A549 (cell line): ENCODE measurements around the gene EWSR1. TPM values are rescaled to one million over a fixed set of nuclear protein-coding genes. Genes with fewer than 3 reads are reported as not detected.
A peak's percentile ranks its signal among the peaks of the same experiment; 100 is the strongest.

ENCODE experiments used
- ATAC-seq, 2 experiments: fragments of 200-7000 bp in 1 of 2; fragments of >200 bp in 1 of 2; cut with Nextera tagmentation in 1 of 2; cut with Tn5 transposase in 1 of 2; 3 replicates each; pipeline versions ENCODE4 v1.8.0 to v1.9.1; 2018 to 2020; ENCODE audit warnings: mild to moderate bottlenecking in 1 of 2, moderate library complexity in 1 of 2
- CTCF ChIA-PET: fragments of 300-600 bp; sonication (Branson Sonifier 250); formaldehyde crosslinking; extraction: SDS; loops from one replicate; lab custom pipeline; 2021; ENCODE audit warnings: antibody characterized with exemption, inconsistent platforms; lab: Yijun Ruan, JAX
- POLR2A ChIA-PET: fragments of 350-600 bp; formaldehyde crosslinking; extraction: SDS; loops from one replicate; lab custom pipeline; 2021; ENCODE audit warnings: antibody characterized with exemption, inconsistent platforms; lab: Yijun Ruan, JAX
- DNase-seq, 2 experiments: peaks; one replicate each; pipeline versions ENCODE4 v3.0.0 to v3.0.0-alpha.2; 2011 to 2016; ENCODE audit warnings: low read depth in 1 of 2, low spot score in 1 of 2
- FAIRE-seq: peaks from 2 replicates; lab custom pipeline; 2011; peaks lifted over from hg19 to GRCh38; lab: Jason Lieb, UNC
- H3K27ac ChIP-seq, 2 experiments: fragments of >200 bp; sonication (Bioruptor Twin); formaldehyde crosslinking; 3 replicates each; pipeline ENCODE4 v1.5.1; 2016 to 2017
- H3K4me1 ChIP-seq: fragments of >200 bp; sonication (Bioruptor Twin); formaldehyde crosslinking; 3 replicates; pipeline ENCODE4 v1.6.1; 2016
- H3K4me2 ChIP-seq: fragments of >200 bp; sonication (Bioruptor Twin); formaldehyde crosslinking; 3 replicates; pipeline ENCODE4 v1.6.1; 2016
- H3K4me3 ChIP-seq: fragments of >200 bp; sonication (Bioruptor Twin); formaldehyde crosslinking; 3 replicates; pipeline ENCODE4 v1.5.1; 2016
- H3K9me3 ChIP-seq: fragments of >200 bp; sonication (Bioruptor Twin); formaldehyde crosslinking; 3 replicates; pipeline ENCODE4 v1.6.1; 2016
- CBX2 ChIP-seq: fragments of 200-600 bp; sonication (generic); IDR thresholded peaks from 2 replicates; pipeline ENCODE4 v1.6.1; 2016; ENCODE audit warnings: low read depth, mild to moderate bottlenecking, borderline replicate concordance
- CHD2 ChIP-seq: fragments of 150-350 bp; IDR thresholded peaks from 2 replicates; pipeline ENCODE4 v1.6.1; 2014; ENCODE audit warnings: low read length; ENCODE audit not compliant: partially characterized antibody
- CTCF ChIP-seq: fragments of >200 bp; sonication (Bioruptor Twin); formaldehyde crosslinking; IDR thresholded peaks from 3 replicates; pipeline ENCODE4 v1.5.1; 2016
- ELK1 ChIP-seq: fragments of 150-350 bp; IDR thresholded peaks from 2 replicates; pipeline ENCODE4 v1.6.1; 2014; ENCODE audit warnings: low read depth, mild to moderate bottlenecking, low read length
- HDAC2 ChIP-seq: fragments of 200-600 bp; sonication (generic); IDR thresholded peaks from 2 replicates; pipeline ENCODE4 v1.6.1; 2016
- HES2 ChIP-seq: fragments of >200 bp; sonication (Bioruptor Twin); formaldehyde crosslinking; IDR thresholded peaks from 2 replicates; pipeline ENCODE4 v1.6.1; 2016
- HOXA7 ChIP-seq: fragments of 250-450 bp; sonication (Bioruptor Pico); IDR thresholded peaks from 2 replicates; pipeline ENCODE4 v1.5.0; 2020; ENCODE audit warnings: mild to moderate bottlenecking, moderate library complexity
- HOXB13 ChIP-seq: fragments of 250-450 bp; sonication (Bioruptor Pico); IDR thresholded peaks from 2 replicates; pipeline ENCODE4 v1.5.0; 2020; ENCODE audit warnings: low read depth, mild to moderate bottlenecking, moderate library complexity
- JUN ChIP-seq, 2 experiments: fragments of >200 bp; sonication (Bioruptor Twin); formaldehyde crosslinking; IDR thresholded peaks; 2 replicates in 1 of 2; 3 replicates in 1 of 2; pipeline ENCODE4 v1.6.1; 2016 to 2017
- KDM5A ChIP-seq: fragments of 200-600 bp; sonication (generic); IDR thresholded peaks from 2 replicates; pipeline ENCODE4 v1.6.1; 2016; ENCODE audit warnings: antibody characterized with exemption, mild to moderate bottlenecking
- NR3C1 ChIP-seq: fragments of >200 bp; sonication (Bioruptor Twin); formaldehyde crosslinking; IDR thresholded peaks from 3 replicates; pipeline ENCODE4 v1.6.1; 2017
- POLR2A ChIP-seq: IDR thresholded peaks from 2 replicates; pipeline ENCODE4 v1.6.1; 2012; ENCODE audit warnings: mild to moderate bottlenecking, low read length
- RARB ChIP-seq: fragments of 250-450 bp; sonication (Bioruptor Pico); IDR thresholded peaks from 2 replicates; pipeline ENCODE4 v1.8.0; 2021; ENCODE audit warnings: mild to moderate bottlenecking, moderate library complexity
- SMC3 ChIP-seq: fragments of >200 bp; sonication (Bioruptor Twin); formaldehyde crosslinking; IDR thresholded peaks from 3 replicates; pipeline ENCODE4 v1.6.1; 2018; ENCODE audit warnings: inconsistent platforms
- TP53 ChIP-seq: fragments of 250-450 bp; sonication (Bioruptor Pico); IDR thresholded peaks from 2 replicates; pipeline ENCODE4 v1.5.0; 2021; ENCODE audit warnings: mild to moderate bottlenecking, moderate library complexity
- ZFP36 ChIP-seq: fragments of 450-650 bp; IDR thresholded peaks from 2 replicates; pipeline ENCODE4 v1.6.1; 2014; ENCODE audit warnings: borderline replicate concordance; ENCODE audit not compliant: partially characterized antibody
- ZSCAN20 ChIP-seq: fragments of 250-450 bp; sonication (Bioruptor Pico); IDR thresholded peaks from 2 replicates; pipeline ENCODE4 v1.8.0; 2022; ENCODE audit warnings: mild to moderate bottlenecking, moderate library complexity
- WGBS: methylation state at CpG from one replicate; pipeline ENCODE4 v1.1.6; 2017; ENCODE audit errors: missing lambda C conversion rate; 5-methylcytosine and 5-hydroxymethylcytosine counted together
- polyA plus RNA-seq, 4 experiments: library from polyadenylated mRNA; depleted of rRNA in 3 of 4; stranded (reverse); fragments of >200 nt; fragmentation: RNase III in 1 of 4; extraction: RNeasy Plus Mini Kit Qiagen cat#74134 plus additional on column Dnase treatment in 1 of 4; gene quantifications; 2 replicates in 3 of 4; 3 replicates in 1 of 4; pipeline ENCODE4 v1.2.3, GENCODE V29; 2011 to 2017
- TF ChIP-seq, protein P1 (sequence below): fragments of >200 bp; sonication (Bioruptor Twin); formaldehyde crosslinking; IDR thresholded peaks from 3 replicates; pipeline ENCODE4 v1.6.1; 2016
- TF ChIP-seq, protein P2 (sequence below): fragments of 450-650 bp; IDR thresholded peaks from 2 replicates; pipeline ENCODE4 v1.6.1; 2014; ENCODE audit warnings: antibody characterized with exemption

The EWSR1 gene
- polyA plus RNA-seq, 2 of the 4 experiments (the other 2 are of a cell fraction), result 146 to 281 TPM

DNA sequence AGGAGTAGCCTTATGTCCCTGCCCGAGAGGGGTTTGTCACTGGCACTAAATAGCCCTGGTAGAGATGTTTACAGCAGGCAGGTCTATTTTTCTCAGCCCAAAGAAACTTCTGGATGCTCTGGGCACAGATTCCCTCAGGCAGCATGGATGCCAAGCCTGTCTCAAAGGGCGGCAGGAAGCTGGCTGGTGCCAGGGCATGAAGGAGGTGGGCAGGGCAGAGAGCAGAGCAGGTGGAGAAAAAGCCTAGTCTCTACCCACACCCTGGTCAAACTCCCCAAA, 34.3 kb downstream of the EWSR1 start (continued):
- TF ChIP-seq ELK1, result no peak
- no peak for TF ChIP-seq ZSCAN20 (CRISPR knock-in tag)
- TF ChIP-seq NR3C1, result no peak
- no peak for TF ChIP-seq JUN (IDR thresholded peaks at IDR 0.05)

- peak overlapping the region in 1 of 2 experiments; percentile 50; a peak in 2 of 6 replicates for H3K27ac ChIP-seq
- WGBS, result 67% methylated on average over 9 of the region's 13 CpGs
- H3K4me3 ChIP-seq, result no peak overlapping the region
- H3K4me2 ChIP-seq, result no peak overlapping the region
- TF ChIP-seq ELK1 (no peak), HOXB13 (CRISPR knock-in tag) (no peak), SMC3 (no peak), KDM5A (no peak), HOXA7 (CRISPR knock-in tag) (no peak)
- TF ChIP-seq, protein P1, sequence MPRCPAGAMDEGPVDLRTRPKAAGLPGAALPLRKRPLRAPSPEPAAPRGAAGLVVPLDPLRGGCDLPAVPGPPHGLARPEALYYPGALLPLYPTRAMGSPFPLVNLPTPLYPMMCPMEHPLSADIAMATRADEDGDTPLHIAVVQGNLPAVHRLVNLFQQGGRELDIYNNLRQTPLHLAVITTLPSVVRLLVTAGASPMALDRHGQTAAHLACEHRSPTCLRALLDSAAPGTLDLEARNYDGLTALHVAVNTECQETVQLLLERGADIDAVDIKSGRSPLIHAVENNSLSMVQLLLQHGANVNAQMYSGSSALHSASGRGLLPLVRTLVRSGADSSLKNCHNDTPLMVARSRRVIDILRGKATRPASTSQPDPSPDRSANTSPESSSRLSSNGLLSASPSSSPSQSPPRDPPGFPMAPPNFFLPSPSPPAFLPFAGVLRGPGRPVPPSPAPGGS, result no peak
- TF ChIP-seq, all 56 proteins: peak for 0
- Histone ChIP-seq H3K9me3 (no peaks in the 10 kb centered on the region), H3K4me1 (peaks cover 15% of the 10 kb centered on the region)
- FAIRE-seq (no peak), DNase-seq (no peak), ATAC-seq (peak; percentile 0 to 5; a peak in 2 of 6 replicates)
- ChIA-PET POLR2A (no interaction called here), CTCF (interaction anchor here (0.7 to 5.6 kb wide), 6 partner anchors 10 to 57 kb away, joined by 3 to 40 read pairs (median 3); no protein-coding TSS in a partner anchor)
Observed at GRCh38 chr22:29302681-29303465, 34.8 kb downstream of the EWSR1 start.

GRCh38 chr22:29305836-29306174, 37.7 kb downstream of the EWSR1 start:
- ChIA-PET POLR2A (interaction anchor here (1.4 kb wide), 1 partner anchor 37 kb away, joined by 4 read pairs; the partner anchor contains the start of gene EWSR1), CTCF (interaction anchor here (0.6 to 5.6 kb wide), 15 partner anchors 8 to 58 kb away, joined by 3 to 40 read pairs (median 4); no protein-coding TSS in a partner anchor)
- no peak for FAIRE-seq
- WGBS, result 35% methylated on average over 3 of the region's 7 CpGs
- Histone ChIP-seq H3K4me1 (peaks cover 41% of the 10 kb centered on the region), H3K4me3 (peak overlapping the region; percentile 80), H3K9me3 (no peaks in the 10 kb centered on the region), H3K4me2 (peak overlapping the region; percentile 94)
- ATAC-seq, result peak; percentile 0 to 1; a peak in 3 of 6 replicates
- no peak for DNase-seq
- TF ChIP-seq CHD2, result no peak
- TF ChIP-seq HOXA7 (CRISPR knock-in tag), result no peak
- TF ChIP-seq ELK1, result no peak
- TF ChIP-seq HES2, result no peak
- TF ChIP-seq, protein P1, result no peak
- no peak for TF ChIP-seq NR3C1
- TF ChIP-seq, protein P2, sequence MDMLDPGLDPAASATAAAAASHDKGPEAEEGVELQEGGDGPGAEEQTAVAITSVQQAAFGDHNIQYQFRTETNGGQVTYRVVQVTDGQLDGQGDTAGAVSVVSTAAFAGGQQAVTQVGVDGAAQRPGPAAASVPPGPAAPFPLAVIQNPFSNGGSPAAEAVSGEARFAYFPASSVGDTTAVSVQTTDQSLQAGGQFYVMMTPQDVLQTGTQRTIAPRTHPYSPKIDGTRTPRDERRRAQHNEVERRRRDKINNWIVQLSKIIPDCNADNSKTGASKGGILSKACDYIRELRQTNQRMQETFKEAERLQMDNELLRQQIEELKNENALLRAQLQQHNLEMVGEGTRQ, result no peak
- TF ChIP-seq POLR2A, result no peak
- no peak for TF ChIP-seq CBX2
- no peak for TF ChIP-seq JUN (IDR thresholded peaks at IDR 0.05)
- no peak for TF ChIP-seq HDAC2
- TF ChIP-seq ZFP36, result no peak
- no peak for TF ChIP-seq TP53 (CRISPR knock-in tag)
- no peak for TF ChIP-seq RARB
- no peak for TF ChIP-seq CTCF
- TF ChIP-seq, all 56 proteins: peak for 0
- H3K27ac ChIP-seq, result peak overlapping the region; percentile 96 to 98
